ENCODE results near the gene VWA8.
"Not testable (repeated sequence)": the region's sequence is repeated elsewhere in the genome, so short reads cannot be mapped to it uniquely, and the experiment has no call there.

Gene VWA8

GRCh38 chr13:41919031-41919740 lies 41.7 kb downstream of the VWA8 start:
- Mint-ChIP-seq H3K27ac (no peak overlapping the region), H3K4me3 (no peak overlapping the region), H3K9me3 (peaks cover 6% of the 10 kb centered on the region), H3K36me3 (no peaks in the 10 kb centered on the region), H3K4me1 (peaks cover 53% of the 10 kb centered on the region)
- no peak for ATAC-seq
- no peak for DNase-seq (ENCODE audit: low spot score in 2 of 2)

- no peak overlapping the region for H3K27ac Mint-ChIP-seq
- H3K36me3 Mint-ChIP-seq = no peaks in the 10 kb centered on the region
- H3K9me3 Mint-ChIP-seq = no peaks in the 10 kb centered on the region
- peaks cover 45% of the 10 kb centered on the region for H3K4me1 Mint-ChIP-seq
- DNase-seq (ENCODE audit: low spot score in 2 of 2) = no peak
- ATAC-seq = peak; percentile 92
- H3K4me3 Mint-ChIP-seq = peak overlapping the region; percentile 6
Observed at GRCh38 chr13:41917641-41918040, 43.3 kb downstream of the VWA8 start.

DNA sequence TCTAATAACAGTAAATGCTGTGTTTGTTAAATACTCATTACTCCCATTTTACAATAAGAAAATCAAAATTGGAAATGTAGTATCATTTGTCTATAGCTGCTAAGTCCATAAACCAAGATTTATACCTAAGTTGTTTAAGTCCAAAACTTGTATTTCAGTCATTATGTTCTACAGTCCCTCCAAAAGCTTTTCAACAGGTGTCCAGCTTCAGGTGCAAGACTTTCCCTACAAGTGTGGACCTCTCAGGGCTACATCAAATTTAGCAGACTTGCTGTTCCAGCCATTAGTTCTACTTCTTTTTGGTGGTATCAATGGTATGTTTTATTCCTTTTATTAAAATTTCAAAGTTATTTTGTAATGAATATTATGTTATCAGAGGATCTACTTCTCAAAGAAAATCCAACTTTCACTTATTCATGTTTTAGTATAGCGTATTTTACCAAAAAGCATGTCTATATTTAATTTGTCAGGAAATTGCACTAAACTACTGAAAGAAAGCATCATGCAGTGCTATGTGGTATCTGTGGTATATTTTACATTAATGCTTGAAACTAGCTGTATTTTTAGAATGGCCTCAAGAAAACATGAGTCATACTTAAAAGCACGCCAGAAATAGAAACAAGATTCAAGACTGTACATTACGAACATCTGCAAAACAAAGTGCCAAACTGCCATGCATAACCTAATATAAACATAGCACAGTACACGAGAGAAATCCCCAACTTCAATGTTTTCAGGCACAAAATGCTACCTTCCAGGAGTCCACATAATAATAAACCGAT lies 44.5 kb downstream of the VWA8 start:
- Mint-ChIP-seq H3K9me3 (no peaks in the 10 kb centered on the region), H3K27ac (peak overlapping the region; percentile 4), H3K4me1 (peaks cover 45% of the 10 kb centered on the region), H3K4me3 (peak overlapping the region; percentile 46), H3K36me3 (peaks cover under 1% of the 10 kb centered on the region)
- ATAC-seq (peak; percentile 93), DNase-seq (ENCODE audit: low spot score in 2 of 2) (no peak)

DNA sequence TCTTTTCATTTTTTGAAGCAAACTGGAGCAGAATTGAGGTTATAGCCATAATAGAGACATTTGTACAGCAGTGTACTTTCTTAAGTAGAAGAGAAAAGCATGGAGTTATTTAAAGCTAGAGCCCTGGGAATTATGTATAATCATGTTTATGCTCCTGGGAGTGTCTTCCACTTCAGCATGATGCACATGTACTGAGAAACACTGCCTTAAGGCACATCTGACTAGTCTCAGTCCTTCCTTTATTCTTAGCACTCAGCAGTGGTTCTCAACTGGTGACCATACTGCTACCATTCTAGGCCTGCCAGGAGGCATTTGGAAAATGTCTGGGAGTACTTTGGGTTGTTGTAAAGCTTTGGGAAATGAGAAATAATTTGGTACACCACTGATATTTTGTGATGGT lies 45.8 kb downstream of the VWA8 start:
- no peak overlapping the region for H3K27ac Mint-ChIP-seq
- H3K9me3 Mint-ChIP-seq = no peaks in the 10 kb centered on the region
- peaks cover 5% of the 10 kb centered on the region for H3K36me3 Mint-ChIP-seq
- no peak overlapping the region for H3K4me3 Mint-ChIP-seq
- DNase-seq (ENCODE audit: low spot score in 2 of 2) (no peak), ATAC-seq (no peak)
- peaks cover 40% of the 10 kb centered on the region for H3K4me1 Mint-ChIP-seq

GRCh38 chr13:41914552-41914951 lies 46.4 kb downstream of the VWA8 start:
- no peak for ATAC-seq
- H3K4me1 Mint-ChIP-seq = peaks cover 35% of the 10 kb centered on the region
- no peak overlapping the region for H3K27ac Mint-ChIP-seq
- DNase-seq (ENCODE audit: low spot score in 2 of 2) = no peak
- H3K36me3 Mint-ChIP-seq = peaks cover 7% of the 10 kb centered on the region
- H3K4me3 Mint-ChIP-seq = no peak overlapping the region
- H3K9me3 Mint-ChIP-seq = no peaks in the 10 kb centered on the region

- Mint-ChIP-seq H3K36me3 (peaks cover 30% of the 10 kb centered on the region), H3K27ac (no peak overlapping the region), H3K4me3 (no peak overlapping the region), H3K4me1 (peaks cover 6% of the 10 kb centered on the region), H3K9me3 (no peaks in the 10 kb centered on the region)
- ATAC-seq (no peak), DNase-seq (ENCODE audit: low spot score in 2 of 2) (no peak)
Observed at GRCh38 chr13:41909506-41909905, 51.4 kb downstream of the VWA8 start.

DNA sequence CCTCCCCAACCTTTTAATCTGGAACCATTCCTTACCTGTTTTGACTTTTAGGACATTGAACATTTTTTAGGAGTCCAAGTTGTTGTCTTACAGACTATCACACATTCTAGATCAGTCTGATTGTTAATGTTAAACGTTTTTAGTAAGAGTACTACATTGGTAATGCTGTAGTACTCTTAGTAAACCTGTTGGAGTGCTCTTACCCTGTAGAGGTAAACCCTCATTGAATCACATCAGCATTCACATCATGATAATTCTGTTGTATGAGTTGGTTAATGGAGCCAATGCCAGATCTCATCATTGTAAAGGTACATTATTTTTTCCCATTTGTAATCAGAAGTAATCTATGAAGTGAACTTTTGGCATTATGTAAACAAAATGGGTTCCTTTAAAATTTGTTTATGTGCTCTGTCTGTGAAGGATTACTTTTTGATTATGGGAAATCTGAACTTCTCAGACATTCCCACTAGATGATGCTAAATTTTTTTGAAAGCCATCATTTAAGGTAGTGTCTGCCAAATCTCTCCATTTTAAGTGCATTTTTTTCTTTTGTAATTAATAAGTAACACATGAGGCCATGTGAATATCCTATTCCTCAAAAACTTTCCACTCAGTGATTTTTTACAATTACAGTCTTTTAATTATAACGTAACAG lies 55.2 kb downstream of the VWA8 start:
- peaks cover 25% of the 10 kb centered on the region for H3K36me3 Mint-ChIP-seq
- DNase-seq (ENCODE audit: low spot score in 2 of 2) (no peak), ATAC-seq (peak; percentile 85)
- no peak overlapping the region for H3K4me3 Mint-ChIP-seq
- peaks cover 14% of the 10 kb centered on the region for H3K4me1 Mint-ChIP-seq
- H3K9me3 Mint-ChIP-seq = no peaks in the 10 kb centered on the region
- no peak overlapping the region for H3K27ac Mint-ChIP-seq

DNA sequence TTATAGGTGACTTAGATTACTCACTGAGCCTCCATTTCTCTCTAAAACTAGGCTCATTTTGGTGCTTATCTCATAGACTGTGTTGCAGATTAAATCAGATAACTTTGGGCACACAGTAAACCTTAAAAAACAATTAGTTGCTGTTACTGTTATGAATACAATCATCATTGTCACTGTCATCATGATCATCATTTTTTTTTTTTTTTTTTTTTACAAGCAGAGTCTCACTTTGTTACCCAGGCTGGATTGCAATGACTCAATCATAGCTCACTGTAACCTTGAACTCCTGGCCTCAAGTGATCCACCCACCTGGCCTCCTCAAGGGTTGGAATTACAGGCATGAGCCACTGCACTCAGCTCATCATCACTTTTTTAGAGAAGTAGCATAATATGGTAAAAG lies 60.0 kb downstream of the VWA8 start:
- DNase-seq (ENCODE audit: low spot score in 2 of 2) (no peak), ATAC-seq (peak; percentile 92)
- Mint-ChIP-seq H3K9me3 (no peaks in the 10 kb centered on the region), H3K4me1 (peaks cover 16% of the 10 kb centered on the region), H3K4me3 (no peak overlapping the region), H3K36me3 (no peaks in the 10 kb centered on the region), H3K27ac (no peak overlapping the region)

DNA sequence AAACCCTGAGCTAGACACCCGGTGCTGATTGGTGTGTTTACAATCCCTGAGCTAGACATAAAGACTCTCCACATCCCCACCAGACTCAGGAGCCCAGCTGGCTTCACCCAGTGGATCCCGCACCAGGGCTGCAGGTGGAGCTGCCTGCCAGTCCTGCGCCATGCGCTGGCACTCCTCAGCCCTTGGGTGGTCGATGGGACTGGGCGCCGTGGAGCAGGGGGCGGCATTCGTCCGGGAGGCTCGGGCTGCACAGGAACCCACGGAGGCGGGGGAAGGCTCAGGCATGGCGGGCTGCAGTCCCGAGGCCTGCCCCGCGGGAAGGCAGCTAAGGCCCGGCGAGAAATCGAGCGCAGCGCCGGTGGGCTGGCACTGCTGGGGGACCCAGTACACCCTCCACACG lies 62.5 kb downstream of the VWA8 start:
- peaks cover 10% of the 10 kb centered on the region for H3K4me1 Mint-ChIP-seq
- not testable (repeated sequence) for DNase-seq (ENCODE audit: low spot score in 2 of 2); H3K36me3 Mint-ChIP-seq; ATAC-seq; H3K4me3 Mint-ChIP-seq; H3K27ac Mint-ChIP-seq; H3K9me3 Mint-ChIP-seq

GRCh38 chr13:41897126-41897525 lies 63.8 kb downstream of the VWA8 start:
- no peak overlapping the region for H3K4me3 Mint-ChIP-seq
- DNase-seq (ENCODE audit: low spot score in 2 of 2) (no peak), ATAC-seq (no peak)
- H3K36me3 Mint-ChIP-seq = no peaks in the 10 kb centered on the region
- H3K27ac Mint-ChIP-seq = no peak overlapping the region
- H3K9me3 Mint-ChIP-seq = no peaks in the 10 kb centered on the region
- peaks cover 15% of the 10 kb centered on the region for H3K4me1 Mint-ChIP-seq

DNA sequence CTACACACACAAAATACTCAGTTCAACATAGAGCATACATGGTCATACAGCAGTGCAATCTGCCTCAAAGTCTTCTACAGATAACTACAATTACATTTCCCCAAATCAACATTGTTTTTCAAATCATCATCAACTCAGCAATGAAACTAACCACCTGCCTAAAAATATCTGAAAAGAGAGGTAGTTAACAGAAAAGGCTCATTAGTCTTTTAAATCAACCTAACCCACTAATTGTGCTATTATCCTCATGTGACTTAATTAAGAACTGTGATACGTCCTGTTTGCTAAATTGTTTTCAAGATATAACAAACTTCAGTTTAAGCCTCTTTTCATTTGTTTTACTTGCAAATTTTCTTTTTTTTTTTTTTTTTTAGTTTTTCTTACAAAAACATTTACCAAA lies 65.4 kb downstream of the VWA8 start:
- Mint-ChIP-seq H3K4me3 (no peak overlapping the region), H3K9me3 (no peaks in the 10 kb centered on the region), H3K4me1 (peaks cover 5% of the 10 kb centered on the region), H3K36me3 (peaks cover 9% of the 10 kb centered on the region), H3K27ac (no peak overlapping the region)
- no peak for DNase-seq (ENCODE audit: low spot score in 2 of 2)
- ATAC-seq = no peak

DNA sequence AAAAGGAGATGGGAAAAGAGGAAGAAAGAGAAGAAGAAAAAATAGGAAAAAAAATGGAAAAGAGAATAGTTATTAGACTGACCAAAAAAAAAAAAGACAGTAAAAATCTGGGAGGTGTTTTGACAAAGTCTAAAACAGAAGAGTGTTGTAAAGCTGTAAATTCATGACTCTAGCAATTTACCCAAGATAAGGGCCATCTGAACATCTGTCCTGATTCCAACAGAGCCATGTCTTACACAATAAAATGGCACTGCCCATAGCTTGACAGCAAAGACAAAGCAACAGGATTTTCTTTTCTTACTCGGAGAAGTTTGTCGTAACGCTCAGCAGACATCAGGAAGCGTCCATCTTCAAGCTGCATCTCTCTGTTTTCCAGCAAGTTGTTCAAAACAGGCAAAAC lies 69.8 kb downstream of the VWA8 start:
- Mint-ChIP-seq H3K4me1 (peaks cover 5% of the 10 kb centered on the region), H3K36me3 (peaks cover 19% of the 10 kb centered on the region), H3K27ac (no peak overlapping the region), H3K9me3 (no peaks in the 10 kb centered on the region), H3K4me3 (no peak overlapping the region)
- ATAC-seq = no peak
- no peak for DNase-seq (ENCODE audit: low spot score in 2 of 2)

DNA sequence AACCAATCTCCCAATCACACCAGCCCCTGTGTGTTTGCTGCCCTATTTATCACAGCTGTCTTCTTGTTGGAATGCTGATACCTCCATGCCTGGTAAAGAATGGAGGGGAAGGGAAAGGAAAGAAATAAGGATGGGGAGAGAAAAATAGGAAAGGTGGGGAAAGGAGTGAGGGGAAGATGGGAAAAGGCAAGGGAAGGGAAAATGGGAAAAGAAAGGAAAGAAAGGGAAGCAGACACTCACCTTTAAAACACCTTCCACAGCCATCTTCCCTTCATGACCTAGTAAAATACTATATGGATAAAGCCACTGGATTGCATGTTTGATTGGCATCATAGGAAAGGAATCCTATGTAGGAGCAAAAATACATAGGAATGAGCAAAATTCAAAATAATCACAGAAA lies 77.8 kb downstream of the VWA8 start:
- Mint-ChIP-seq H3K36me3 (peaks cover 38% of the 10 kb centered on the region), H3K4me3 (no peak overlapping the region), H3K27ac (no peak overlapping the region), H3K4me1 (no peaks in the 10 kb centered on the region), H3K9me3 (no peaks in the 10 kb centered on the region)
- DNase-seq (ENCODE audit: low spot score in 2 of 2) (no peak), ATAC-seq (no peak)

DNA sequence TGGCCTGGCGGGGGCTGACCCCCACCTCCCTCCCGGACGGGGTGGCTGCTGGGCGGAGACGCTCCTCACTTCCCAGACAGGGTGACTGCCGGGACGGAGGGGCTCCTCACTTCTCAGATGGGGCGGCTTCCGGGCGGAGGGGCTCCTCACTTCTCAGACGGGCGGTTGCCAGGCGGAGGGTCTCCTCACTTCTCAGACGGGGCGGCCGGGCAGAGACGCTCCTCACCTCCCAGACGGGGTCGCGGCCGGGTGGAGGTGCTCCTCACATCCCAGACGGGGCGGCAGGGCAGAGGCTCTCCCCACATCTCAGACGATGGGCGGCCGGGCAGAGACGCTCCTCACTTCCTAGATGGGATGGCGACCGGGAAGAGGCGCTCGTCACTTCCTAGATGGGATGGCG lies 79.0 kb downstream of the VWA8 start:
- H3K4me1 Mint-ChIP-seq; H3K27ac Mint-ChIP-seq; H3K4me3 Mint-ChIP-seq; H3K9me3 Mint-ChIP-seq; ATAC-seq; DNase-seq (ENCODE audit: low spot score in 2 of 2): not testable (repeated sequence)
- H3K36me3 Mint-ChIP-seq = peaks cover 38% of the 10 kb centered on the region

- DNase-seq (ENCODE audit: low spot score in 2 of 2) (no peak), ATAC-seq (no peak)
- H3K9me3 Mint-ChIP-seq = no peaks in the 10 kb centered on the region
- H3K27ac Mint-ChIP-seq = no peak overlapping the region
- peaks cover 28% of the 10 kb centered on the region for H3K36me3 Mint-ChIP-seq
- no peak overlapping the region for H3K4me3 Mint-ChIP-seq
- H3K4me1 Mint-ChIP-seq = no peaks in the 10 kb centered on the region
Observed at GRCh38 chr13:41880966-41881365, 79.9 kb downstream of the VWA8 start.

DNA sequence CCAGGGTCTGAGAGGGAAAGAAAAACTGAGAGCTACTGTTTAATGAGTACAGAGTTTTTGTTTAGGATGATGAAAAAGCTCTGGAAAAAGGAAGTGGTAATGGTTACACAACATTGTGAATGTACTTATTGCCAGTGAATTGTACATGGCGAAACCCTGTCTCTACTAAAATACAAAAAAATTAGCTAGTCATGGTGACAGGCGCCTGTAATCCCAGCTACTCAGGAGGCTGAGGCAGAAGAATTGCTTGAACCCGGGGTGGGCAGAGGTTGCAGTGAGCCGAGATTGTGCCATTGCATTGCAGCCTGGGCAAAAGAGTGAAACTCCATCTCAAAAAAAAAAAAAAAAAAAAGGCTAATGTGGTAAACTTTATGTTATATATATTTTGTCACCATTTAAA lies 96.3 kb downstream of the VWA8 start:
- Mint-ChIP-seq H3K4me3 (no peak overlapping the region), H3K9me3 (no peaks in the 10 kb centered on the region), H3K36me3 (peaks cover 28% of the 10 kb centered on the region), H3K27ac (no peak overlapping the region), H3K4me1 (peaks cover 12% of the 10 kb centered on the region)
- DNase-seq (ENCODE audit: low spot score in 2 of 2) = no peak
- no peak for ATAC-seq
